Stimulated activated CD8-positive, alpha-beta memory T cell treated with anti-CD3 and anti-CD28 coated beads, Interleukin-2, amount 100 ng/mL, for 48 hours (primary cell): ENCODE data around the gene ULBP3.
A peak's percentile ranks its signal among the peaks of the same experiment; 100 is the strongest.

Source experiments
- DNase-seq, 2 donors: peaks; one replicate each; pipeline ENCODE4 v3.0.0-alpha.2; 2020; ENCODE audit warnings: low read depth in 2 of 2

Gene ULBP3

GRCh38 chr6:150068720-150069648 is at the start of gene ULBP3:
Gene ULBP3 (minus strand): TSS chr6:150069121. CDS start chr6:150069066, 55 bp downstream.
- peak; percentile 69 for DNase-seq

- DNase-seq = no peak
Observed at GRCh38 chr6:150118627-150119026, 49.7 kb upstream of the ULBP3 start.

DNA sequence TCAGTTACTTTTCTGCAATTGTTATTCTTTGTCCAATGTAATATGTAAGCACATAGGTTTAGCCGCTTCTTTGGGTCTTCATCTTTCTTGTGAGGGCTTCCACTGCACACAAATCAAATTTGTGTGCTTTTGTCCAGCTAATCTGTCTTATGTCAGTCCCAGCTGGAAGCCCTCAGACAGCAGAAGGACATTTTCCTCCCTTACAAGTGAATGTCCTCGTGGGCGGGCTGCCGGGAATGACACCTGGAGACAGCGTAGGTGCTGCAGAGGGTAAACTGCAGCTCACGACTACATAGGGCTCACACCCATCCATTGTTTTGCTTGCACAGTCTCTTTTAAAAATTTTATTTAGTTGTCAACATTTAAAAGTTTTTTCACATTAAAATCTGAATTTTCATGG is 49.3 kb upstream of the ULBP3 start:
- no peak for DNase-seq

GRCh38 chr6:150116200-150116800 is 47.4 kb upstream of the ULBP3 start:
- DNase-seq = no peak

DNA sequence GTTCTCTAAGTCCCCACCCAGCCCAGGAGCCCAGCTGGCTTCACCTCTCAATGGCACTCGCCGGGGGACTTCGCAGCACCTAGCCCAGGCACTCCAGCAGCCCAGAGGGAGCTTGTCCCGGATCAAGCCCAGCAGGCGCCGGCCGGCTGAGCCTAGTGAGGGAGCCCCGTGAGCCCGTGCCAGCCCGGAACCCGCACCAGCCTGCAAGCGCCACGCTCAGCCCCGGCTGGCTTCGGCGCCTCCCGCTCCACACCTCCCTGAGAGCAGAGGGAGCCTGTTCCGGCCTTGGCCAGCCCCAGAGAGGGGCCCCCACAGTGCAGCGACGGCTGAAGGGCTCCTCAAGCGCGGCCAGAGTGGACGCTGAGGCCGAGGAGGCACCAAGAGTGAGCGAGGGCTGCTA is 46.8 kb upstream of the ULBP3 start:
- no peak for DNase-seq

DNA sequence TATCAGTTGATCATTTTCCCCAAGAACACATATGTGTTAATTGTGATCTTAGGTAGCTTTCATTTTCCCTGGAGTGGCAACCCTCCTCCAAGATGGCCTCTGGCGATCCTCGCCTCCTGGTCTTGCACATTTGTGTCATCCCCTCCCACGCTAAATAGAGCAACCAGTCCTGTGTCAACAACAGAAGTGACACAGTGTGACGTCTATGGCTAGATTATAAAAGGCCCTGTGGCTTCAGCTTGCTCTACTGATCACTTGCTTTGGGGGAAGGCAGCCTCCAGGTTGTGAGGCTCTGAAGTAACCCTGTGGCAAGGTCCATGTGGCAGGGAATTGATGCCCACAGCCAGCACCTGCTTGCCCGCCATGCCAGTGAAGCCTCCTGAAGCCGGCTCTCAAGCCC is 43.3 kb upstream of the ULBP3 start:
- no peak for DNase-seq

DNA sequence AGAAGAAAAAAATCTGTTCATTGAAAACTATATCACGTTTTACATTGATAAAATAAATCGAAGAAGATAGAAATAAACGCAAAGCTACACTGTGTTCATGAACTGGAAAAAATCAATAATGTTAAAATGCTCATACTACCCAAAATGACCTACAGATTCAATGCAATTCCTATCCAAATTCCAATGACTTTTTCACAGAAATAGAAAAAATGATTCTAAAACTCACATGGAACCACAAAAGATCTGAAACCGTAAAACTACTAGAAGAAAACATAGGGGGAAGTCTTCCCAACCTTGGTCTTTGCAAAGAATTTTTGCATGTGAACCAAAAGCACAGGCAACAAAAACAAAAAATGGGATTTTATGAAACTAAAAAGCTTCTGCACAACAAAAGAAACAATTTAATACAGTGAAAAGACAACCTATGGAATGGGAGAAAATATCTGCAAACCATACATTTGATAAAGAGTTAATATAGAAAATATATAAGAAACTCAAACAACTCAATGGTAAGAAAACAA is 33.9 kb upstream of the ULBP3 start:
- no peak for DNase-seq

DNA sequence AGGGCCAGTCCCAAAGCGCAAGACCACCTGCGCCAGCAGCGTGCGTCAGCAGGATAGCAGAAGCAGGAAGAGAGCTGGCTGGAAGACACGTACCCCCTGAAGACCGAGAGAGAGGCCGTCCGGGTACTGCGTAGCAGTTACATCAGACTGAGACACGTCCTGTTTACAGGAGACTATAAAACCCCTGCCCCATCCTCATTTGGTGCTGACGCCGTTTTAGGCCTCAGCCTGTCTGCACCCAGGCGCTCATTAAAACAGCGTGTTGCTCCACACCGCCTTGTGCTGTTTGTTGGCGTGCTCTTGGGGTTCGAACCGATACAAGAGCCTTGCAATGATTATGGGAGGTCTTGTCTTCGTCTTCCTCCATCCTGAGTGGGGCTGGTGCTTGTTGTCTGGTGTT is 31.8 kb upstream of the ULBP3 start:
- DNase-seq = no peak

GRCh38 chr6:150099953-150100352 is 31.0 kb upstream of the ULBP3 start:
- DNase-seq = no peak

DNA sequence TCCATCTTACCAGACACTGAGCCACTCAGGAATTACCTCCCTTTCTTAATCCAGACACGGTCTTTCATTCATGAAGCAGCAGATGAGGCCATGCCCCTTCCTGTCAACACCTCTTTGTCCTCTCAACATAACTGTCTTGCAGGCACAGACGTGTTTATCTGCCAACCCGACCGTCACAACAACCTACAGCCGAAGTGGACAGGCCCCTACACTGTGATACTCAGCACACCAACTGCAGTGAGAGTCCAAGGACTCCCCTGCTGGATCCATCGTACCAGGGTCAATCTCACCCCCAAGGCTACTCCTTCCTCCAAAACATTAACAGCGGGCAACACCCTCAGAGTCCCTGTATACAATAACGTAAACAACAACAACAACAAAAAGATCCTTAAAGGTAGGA is 30.6 kb upstream of the ULBP3 start:
- DNase-seq = no peak

- no peak for DNase-seq
Observed at GRCh38 chr6:150098155-150098554, 29.2 kb upstream of the ULBP3 start.

GRCh38 chr6:150093397-150093796 is 24.5 kb upstream of the ULBP3 start:
- DNase-seq = no peak

DNA sequence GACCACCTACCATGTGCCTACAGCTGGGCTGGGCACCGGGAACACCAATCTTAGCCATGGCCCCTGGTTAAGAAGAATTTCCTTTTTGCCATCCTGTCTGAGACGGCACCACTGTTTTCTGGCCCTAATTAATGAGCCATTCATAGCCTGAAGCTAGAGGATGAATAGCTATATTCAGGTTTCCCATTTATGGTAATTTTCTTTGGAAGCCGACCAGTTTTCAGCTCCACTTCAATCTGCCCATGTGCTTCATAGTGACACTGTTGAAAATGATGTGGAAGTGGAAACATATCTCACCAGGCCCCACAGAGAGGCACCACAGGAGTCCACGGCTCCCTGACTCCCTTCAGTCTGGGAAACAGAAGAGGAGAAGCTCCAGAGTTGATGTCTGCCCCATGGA is 22.6 kb upstream of the ULBP3 start:
- DNase-seq = no peak

DNA sequence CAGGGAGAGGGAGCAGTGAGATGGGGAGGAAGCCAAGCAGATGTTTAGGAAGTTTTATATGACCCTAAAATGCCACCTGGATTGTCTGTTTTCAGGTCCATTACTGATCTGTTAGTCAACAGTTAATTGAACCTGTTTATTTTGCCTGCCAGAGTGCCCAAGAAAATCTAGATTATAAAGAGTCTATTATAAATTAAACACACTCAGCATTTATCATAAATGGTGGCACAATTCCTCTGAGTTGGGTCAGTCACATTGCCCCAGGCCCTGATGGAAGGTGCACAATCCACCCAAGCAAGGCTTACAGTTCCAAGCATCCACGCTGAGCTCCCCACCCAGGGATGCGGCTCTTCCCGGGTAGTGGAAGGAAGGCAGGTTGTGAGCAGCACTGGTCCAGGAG is 21.4 kb upstream of the ULBP3 start:
- DNase-seq = no peak

- no peak for DNase-seq
Observed at GRCh38 chr6:150088481-150089154, 19.7 kb upstream of the ULBP3 start.

DNA sequence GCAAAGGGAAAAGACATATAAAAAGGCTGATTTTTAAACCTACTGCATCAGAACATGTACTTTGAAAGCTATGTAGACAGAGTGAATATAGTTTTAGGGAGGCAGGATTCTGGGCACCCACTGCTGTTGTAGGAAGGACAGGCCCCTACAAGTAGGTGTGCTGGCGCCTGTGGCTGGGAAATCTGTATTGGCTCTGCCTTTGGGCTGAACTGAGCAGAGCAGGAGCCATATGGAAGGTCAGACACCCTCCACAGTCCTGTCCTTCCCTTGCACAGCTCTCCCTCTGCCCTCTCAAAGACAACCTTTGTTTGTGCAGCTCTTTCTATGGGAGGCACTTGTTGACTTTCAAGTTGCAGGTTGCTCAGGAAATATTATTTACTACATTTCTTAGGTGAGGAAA is 18.4 kb upstream of the ULBP3 start:
- no peak for DNase-seq

DNA sequence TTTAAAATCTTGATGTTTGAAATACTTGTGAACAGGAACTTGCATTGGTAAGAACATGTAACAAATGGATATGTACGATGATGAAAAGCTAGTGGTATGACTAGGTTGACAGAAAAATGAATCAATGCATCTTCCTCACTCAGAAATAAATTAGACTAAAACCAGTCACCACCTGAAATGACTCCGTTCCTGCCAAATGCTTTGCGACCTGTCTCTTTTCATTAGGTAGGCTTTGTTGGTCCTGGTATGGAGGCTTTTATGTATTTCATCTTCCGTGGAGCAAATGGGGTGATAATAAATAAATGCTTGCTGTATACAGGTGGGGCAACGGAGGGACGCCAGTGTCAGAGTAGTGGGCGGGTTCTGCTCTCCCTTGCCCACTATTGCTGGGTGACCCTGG is 17.1 kb upstream of the ULBP3 start:
- no peak for DNase-seq

GRCh38 chr6:150084426-150084825 is 15.5 kb upstream of the ULBP3 start:
- no peak for DNase-seq

DNA sequence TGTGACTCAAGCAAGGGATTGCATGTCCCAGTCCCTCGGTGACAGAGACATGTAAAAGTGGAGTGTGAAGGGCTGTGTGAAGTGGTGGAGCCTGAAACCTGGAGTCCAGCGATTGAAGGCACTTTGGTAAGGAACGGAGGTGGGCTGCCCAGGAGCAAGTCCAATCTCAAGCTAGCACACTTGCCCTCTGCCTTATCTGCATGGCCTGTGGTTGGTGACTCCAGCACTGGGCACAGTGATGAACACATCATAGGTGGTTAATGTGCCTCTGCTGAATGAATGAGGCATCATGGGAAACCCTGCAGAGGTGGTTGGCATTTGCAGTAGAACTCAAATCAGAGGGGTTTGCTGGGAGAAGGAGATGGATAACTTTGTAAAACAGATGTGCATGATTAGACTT is 14.9 kb upstream of the ULBP3 start:
- no peak for DNase-seq

DNA sequence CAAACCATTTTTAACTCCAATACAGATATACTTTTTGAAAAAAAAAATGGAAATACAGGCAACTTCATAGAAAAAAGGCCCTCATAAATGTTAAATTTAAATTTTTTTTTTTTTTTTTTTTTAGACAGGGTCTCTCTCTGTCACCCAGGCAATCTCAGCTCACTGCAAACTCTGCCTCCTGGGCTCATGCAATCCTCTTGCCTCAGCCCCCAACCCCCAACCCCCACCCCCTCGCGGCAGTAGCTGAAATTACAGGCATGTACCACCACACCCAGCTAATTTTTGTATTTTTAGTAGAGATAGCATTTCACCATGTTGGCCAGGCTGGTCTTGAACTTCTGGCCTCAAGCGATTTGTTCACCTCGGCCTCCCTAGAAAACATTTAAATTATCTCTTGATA is 12.8 kb upstream of the ULBP3 start:
- no peak for DNase-seq

GRCh38 chr6:150079604-150080003 is 10.7 kb upstream of the ULBP3 start:
- DNase-seq = no peak

- DNase-seq = no peak
Observed at GRCh38 chr6:150078788-150079187, 9.9 kb upstream of the ULBP3 start.
